NCI-H345 treated with DMSO at 0.1 percent for 48 hours (cell line): ENCODE data around the gene NEUROD4.
A peak's percentile ranks its signal among the peaks of the same experiment; 100 is the strongest.

Experiments
- DNase-seq: peaks from one replicate; lab custom pipeline; 2025; ENCODE audit not compliant: unreplicated experiment; lab: John Stamatoyannopoulos, UW

The NEUROD4 gene

DNA sequence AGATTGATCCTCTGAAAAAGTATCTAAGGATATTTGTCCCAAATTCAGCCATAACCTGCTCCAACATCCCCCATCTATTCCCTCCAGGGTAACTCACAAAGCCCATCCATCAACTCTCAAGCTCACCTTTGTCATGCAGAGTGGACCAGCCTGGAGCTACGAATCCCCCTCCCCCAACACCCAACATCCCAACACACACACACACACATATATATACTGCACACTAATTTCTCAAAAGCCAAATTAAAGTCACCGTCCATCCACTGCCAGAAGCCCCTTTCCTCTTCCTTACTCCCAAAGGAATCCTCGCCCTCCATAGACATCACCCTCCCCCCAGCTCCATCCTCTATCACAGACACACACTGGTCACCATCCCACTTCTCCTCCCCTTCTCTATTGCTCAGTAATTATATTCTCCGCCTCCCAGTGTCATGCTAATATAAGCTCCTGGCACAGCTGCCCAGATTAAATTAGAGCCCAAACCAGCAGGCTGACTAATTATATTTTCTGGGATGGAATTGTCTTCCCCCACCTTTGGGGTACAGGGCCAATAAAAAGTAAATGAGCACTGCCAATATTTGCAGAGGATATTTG lies 21.7 kb upstream of the NEUROD4 start:
- DNase-seq: no peak

DNA sequence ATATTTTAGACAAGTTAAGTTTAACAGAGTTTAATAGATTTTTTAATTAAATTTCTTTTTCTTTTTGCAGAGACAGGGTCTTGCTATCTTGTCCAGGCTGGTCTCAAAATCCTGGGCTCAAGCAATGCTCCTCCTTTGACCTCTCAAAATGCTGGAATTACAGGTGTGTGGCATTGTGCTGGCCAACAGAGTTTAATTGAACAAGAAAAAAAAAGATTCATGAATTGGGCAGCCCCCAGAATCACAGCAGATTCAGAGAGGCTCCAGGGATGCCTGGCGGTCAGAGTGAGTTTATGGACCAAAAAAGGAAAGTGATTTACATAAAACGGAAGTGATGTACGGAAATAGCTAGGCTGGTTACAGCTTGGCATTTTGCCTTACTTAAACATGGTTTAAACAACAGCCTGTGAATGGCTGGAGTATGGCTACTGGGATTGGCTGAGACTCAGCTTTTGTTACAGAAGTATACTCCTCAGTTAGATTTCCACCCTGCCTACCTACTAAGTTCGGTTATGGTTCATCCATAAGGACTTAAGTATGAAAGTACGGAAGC lies 20.7 kb upstream of the NEUROD4 start:
- no peak for DNase-seq

DNA sequence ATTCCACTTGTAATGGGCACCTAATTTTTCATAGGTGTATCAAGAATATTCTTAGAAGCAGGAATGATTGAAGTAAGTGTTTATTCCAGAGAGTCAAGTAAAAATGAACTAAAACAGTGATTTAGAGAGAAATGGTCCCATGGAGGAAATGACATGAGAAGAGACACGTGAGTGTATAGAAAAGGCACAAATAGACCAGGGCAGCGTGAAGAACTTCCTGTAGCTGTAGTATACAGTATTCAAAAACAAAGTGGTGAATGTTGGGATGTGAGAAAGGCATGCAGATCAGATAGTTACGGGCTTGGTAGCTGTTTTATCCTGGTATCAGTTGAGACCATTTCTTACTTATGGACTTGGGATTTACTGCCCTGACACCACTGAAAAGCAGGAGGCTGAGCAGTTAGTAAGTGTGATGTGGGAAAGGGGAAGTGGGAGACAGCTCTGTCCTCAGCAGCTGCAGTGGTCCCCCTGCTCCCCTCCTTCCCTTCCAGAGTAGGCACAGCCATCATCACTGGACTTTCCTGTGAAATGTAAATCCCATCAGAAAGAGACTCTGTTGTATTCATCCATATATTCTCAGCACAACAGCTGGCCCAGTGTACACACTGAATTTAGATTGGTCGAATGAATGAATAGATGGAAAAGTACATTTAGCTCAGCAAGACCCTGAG lies 18.4 kb upstream of the NEUROD4 start:
- DNase-seq: no peak

DNA sequence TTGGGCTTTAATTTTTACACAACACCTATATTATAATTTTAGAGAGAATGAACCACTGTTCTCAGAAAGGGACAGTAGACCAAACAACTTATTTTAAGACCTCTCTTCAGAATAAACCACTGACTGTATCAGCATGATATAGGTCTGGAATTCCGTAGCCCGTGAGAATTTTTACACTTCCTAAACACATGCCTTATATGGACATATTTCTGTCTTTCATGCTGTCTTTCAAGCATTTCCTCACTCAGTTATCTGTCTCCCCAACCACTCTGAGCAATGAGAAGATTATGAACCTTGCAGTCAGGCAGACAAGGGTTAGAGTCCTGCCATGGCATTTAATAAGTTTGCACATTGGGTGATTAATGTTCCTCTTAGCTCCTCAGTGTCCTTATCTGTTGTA lies 17.4 kb upstream of the NEUROD4 start:
- DNase-seq: no peak

DNA sequence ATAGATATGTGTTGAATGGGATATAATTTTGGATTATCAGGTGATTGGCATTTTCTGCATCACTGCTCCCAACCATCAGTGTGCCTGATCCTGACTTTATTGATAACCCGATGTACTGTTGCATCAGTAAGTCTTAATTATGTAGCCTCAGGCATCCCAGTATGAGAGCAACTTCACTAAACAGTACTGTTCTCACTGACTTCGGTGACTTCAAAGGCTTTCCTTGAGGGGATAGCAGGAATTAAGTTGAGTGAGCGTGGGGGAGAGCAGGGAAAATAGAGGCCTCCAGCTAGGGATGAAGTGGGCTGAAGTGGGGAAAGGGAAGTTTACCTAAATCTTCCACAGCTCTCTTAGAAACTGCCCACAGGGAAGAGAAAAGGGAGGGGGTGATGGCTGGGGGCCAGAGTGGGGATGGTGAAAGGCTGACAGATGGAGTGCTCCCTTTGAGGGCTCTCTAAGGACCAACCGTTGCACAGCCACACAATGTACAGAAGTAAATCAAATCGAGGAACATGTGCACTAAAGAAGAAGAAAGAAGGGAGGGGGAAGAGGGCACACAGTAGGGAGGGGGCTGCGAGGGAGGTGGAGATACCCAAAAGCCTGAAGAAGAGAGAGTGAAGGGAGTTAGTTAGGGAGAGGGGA lies 10.7 kb upstream of the NEUROD4 start:
- DNase-seq: peak; percentile 14

DNA sequence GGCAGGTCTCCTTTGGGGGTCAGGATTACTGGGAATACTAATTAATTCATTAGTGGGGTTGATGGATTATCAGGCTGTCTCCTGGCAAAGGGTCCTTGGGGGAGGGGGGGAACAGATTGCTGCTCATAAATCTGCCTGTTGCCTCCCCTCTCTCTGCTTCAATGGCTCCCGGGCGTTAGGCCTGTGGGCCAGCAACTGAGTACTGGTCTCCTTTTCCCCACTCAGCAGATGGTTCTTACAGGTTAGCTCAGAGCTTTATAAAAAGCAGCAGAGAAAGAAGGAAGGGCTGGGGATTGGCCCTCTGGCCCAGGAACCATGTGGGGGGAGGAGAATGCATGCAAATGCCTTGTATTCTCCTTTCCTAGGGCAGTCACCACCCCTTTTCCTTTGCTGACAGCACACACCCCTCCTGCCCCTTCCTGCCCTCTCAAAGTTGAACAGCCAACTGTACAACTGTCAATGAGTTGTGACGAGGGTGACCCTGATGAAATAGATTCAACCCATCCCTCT lies 2.3 kb upstream of the NEUROD4 start:
- DNase-seq: no peak

DNA sequence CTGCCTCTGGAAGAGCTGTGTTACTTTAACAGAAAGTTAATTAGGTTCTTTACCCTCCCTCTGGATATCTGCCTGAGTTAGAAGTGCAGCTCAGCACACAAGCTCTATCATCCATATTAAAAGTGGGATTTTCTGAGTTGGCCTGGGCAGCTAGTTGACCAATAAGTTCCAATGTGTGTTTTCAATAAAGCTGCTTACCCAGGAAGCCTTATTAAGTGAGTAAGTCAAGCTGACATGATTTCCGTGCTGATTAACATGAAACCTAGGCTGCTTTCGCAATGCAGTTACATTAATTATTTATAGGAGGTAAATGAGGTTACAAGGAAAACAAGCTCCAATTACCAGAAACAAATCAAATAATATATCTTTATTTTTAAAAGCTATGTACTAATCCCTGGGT lies 4.8 kb downstream of the NEUROD4 start:
- DNase-seq: no peak

DNA sequence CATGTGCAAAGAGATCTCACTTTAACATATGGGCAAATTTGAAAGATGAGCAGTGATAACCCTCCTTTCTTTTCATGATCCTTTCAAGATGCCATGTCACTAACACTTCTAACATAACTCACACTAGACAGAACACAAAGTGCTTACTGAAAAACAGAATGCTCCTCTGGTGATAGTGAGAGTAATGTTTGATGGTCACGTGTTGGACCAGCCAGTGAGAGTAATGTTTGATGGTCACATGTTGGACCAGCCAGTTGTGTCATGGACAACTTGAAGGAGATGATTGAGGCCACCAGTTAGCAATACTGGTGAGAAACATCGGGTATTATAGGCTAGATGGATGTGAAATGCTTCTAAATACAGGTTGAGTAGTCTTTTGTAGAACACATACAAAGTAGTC lies 5.7 kb downstream of the NEUROD4 start:
- DNase-seq: no peak

DNA sequence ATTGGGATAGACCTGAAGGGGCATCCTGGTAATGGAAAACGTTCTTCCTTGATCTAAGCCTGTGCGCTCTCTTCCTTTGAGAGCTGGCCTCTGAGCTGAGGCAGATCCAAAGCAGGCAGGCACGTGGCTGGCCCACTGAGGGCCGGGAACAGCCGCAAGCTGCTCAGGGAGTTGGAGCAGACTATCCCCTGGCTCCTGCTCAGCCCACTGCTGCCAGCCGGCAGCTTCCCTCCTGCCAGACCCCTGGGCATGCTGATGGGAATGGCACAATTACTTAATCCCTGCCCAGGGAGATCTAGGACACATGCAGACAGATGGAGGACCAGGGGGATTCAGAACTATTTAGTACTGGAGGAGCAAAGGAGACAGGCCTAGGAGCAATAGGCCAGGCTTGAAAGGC lies 14.4 kb downstream of the NEUROD4 start:
- no peak for DNase-seq

DNA sequence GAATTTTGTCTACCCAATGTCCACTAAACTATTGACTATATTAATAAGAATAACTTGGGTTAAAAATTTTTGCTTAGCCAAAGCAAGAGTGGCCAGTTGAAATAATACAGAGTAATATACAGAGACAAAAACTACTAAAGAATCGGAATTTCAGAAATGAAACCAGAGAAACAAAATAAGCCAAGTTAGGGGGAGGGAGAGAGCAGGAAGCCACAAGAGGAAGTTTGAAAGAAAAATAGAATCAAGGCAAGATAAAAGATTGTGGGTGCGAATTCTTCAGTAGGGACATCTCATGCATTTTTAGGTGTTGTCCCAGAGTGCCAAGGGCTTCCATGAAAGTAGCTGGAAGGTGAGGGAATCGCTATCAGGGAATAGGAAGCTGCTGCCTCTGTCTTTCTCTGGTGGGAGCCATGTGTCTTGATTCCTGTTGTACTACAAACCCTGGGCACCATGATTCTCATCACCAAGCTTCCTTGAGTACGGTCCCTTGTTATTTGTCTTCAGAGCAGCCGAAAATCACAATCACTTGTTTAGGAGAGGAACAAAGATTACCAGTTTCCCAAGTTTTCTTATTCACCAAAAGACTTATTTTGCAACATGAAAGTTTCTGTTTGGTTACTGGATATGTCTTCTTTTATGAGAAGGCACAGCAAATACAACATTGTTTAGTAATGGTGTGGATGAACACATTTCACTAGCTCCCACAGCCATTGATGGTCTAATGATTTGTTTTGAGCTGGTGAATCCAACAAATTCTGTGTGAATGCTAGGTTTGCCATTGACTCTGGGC lies 16.7 kb downstream of the NEUROD4 start:
- no peak for DNase-seq

DNA sequence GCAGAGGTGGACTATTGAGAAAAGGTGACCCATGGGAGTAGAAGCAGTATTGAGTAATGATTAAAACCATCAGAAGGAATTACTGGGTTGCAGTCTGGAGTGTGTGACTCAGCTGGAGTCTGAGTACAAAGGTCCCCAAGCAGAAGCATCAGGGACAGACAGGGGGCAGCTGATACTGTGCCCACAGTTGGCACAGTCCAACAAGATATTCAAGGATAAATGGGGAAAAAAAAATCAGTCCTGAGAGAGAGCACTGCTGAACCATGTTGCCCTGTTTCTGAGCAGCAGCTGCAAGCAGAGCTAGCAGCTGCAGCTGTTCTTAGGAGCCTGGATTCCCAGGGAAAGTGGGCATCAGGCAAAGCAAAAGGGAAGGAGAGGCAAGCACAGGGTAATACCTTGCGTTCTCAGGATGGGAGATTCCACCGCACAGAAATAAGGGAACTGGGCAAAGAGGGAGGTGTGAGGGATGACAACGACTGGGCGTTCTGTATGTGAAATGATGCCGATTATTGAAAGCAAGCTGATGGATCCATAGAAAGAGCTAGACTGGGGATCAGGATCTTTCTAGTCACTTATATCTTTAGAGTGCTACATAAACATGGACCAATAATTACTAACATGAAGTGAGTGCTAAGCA lies 17.7 kb downstream of the NEUROD4 start:
- no peak for DNase-seq

DNA sequence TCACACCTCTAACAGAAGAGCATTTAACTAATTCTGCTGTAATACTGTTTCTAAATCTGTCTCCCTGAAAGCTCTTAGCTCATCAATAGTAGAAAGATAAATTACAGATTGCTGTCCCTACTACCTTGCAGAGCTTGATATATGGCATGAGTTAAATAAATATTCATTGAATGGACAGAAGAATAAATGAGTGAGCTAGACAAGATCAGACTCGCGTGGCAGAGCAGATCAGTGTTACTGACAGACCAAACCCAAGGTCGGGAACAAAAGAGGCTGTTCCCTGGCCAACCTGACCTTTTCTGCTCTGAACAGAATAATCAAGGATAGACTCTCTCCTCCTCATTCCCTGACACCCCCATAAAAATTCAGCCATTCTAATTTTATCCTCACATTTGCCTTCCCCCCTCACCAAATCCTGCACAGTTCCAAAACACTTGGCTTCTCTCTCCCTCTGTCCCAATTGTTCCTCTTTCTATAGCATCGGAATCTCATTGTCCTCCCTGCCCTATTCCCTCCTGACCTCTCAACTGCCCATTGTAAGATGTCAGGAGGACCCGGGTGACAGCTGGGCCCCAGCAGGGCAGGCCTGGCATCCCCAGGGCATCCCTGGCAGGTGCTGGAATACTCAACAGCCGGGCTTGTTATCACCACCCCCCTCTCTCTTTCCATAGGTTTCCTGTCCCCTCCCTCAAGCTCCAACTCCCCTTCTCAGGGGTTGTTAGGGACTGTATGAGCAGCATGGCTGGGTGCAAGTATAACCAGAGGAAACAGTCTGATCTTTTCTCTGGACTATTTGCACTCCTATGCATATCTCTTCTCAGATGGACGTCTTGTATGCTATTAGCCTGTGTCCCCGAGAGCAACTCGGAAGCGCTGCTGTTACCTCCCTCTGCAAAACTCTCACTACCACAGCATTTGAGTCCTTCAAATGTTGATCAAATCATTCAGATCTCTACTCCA lies 19.9 kb downstream of the NEUROD4 start:
- no peak for DNase-seq

DNA sequence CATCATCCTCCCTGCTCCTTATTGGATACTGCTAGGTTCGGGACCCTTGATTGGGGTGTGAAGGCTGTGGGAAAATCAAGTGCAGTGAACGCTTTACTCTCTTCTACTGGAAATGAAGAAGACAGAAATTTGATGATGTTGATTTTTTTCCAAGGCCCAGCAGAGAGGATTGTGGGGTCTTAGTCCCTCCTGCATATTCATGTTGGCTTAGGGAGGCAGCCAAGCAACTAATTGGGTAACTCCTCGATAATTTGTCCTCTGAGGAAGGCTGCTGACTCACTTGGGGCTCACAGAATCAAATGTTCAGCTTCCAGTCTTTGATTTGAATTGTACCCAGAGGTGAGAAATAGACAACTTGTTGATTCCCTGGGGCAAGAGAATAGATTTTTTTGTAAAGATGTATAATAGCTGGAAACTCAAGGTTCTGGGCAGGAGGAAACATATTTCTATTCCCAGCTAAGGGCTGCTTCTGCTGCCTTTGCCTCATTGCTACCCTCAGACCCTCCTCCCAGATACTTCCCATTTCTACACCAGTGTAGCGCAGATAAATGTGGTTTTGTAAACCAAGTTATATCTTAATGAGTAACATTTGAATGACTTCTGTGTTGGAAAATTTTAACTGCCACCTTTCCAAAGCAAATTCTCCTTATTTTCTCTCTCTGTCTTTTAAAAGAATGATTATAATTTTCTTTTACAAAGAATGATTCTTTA lies 21.7 kb downstream of the NEUROD4 start:
- no peak for DNase-seq

DNA sequence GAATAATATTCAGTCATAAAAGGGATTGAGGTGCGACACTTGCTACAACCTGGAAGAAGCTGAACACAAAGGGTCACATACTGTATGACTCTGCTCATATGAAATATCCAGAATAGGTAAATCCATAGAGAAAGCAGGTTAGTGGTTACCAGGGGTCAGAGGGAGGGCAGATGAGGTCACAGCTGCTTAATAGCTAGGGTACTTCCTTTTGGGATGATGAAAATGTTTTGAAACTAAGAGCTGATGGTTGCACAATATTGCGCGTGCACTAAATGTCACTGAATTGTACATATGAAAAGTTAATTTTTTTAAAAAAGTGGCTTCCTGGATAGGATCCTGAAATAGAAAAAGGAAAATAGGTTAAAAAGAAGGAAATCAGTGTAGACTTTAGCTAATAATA lies 23.8 kb downstream of the NEUROD4 start:
- no peak for DNase-seq

DNA sequence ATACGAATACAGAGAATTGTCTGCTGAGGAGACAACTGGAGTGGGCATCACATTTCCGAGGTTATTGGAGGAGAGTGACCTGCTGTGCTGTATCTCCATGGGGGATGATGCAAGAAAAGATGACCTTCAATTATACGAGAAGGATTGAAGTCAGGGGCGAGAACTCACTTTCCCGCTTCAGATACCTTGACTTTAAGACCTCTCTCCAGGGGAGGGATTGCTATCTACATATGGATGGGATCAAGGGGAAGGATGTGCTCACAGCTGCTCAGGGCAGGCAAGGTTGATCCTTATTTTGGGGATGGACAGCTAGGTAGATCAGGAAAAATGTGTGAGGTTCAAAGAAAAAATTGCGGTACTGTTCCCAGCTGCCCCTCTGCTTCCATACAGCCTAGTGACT lies 24.4 kb downstream of the NEUROD4 start:
- DNase-seq: no peak

DNA sequence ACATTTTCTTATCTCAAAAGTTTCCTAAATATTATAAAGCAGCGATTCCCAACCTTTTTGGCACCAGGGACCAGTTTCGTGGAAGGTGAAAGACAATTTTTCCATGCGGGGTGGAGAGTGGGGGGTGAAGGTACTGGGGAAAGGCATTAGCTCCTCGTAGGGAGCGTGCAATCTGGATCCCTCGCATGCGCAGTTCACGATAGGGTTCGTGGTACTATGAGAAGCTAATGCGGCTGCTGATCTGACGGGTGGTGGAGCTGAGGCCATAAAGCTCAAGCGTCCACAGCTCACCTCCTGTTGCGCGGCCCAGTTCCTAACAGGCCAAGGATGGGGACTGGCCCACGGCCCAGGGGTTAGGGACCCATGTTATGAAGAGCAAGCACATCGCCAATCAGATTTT lies 29.9 kb downstream of the NEUROD4 start:
- DNase-seq: no peak

DNA sequence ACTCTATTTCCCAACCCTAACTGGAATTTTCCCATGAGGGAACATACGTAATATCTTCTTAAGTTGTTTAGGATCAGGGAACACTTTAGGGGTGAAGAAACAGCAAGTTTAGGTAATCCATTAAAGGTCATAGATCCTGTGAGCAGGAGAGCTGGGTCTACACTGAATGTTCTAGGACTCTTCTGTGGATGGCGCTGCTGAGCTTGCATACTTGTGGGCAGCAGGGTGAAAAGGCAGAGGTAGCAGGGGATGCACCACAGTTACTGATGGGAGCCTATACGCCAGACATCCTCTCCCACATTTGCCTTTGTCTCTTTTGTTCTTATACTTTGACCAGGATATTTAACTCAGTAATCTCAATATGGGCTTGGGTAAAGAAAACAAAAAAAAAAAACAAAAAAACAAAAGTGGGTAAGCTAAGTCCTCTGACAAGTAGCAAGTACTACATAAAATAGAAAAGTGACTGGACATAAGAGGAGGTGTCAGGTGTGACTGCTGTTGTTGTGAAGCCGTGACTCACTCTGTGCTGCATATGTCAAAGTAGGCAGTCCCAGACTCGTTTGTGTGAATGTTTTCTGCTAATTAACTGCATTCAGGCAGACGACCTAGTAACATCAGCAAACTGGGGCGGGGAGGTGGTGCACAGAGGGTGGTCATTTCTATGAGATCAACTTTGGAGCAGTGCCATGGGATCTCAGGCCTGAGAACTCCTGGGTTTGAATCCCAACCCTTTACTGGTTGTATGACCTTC lies 31.6 kb downstream of the NEUROD4 start:
- no peak for DNase-seq

DNA sequence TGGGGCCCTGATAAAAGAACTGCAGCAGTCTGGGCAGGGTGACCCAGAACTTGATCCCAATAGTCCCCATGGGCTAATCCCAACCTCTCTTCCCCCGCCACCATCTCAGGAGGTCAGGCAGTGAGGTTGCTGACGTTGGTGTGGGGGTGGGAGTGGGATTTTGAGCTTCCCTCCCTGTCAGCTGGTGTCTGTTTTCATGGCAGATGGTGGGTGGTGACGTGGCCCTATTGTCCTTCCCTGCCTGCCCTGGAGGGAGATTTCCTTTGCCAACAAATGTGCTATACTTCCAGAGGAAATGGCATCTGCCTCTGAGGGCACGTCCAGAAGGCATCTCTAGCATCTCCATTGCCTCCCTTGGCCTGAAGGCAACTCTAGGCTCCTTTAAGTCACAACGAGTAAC lies 37.7 kb downstream of the NEUROD4 start:
- DNase-seq: peak; percentile 18
